Chondrocyte (in vitro differentiated cells): ENCODE measurements around the gene MSL1. TPM values are rescaled to one million over a fixed set of nuclear protein-coding genes. Genes with fewer than 3 reads are reported as not detected.

Experiments used
- DNase-seq: peaks from one replicate; pipeline ENCODE4 v3.0.0; 2021; ENCODE audit warnings: mixed read lengths, low spot score
- H3K27ac Mint-ChIP-seq: one replicate; pipeline ENCODE4 v1.8.0; 2021; ENCODE audit warnings: mild to moderate bottlenecking, moderate library complexity, mixed read lengths; ENCODE audit not compliant: unreplicated experiment
- H3K27me3 Mint-ChIP-seq: 2 replicates; pipeline ENCODE4 v1.8.0; 2021; ENCODE audit warnings: low read depth, mixed read lengths
- H3K36me3 Mint-ChIP-seq: 2 replicates; pipeline ENCODE4 v1.8.0; 2021; ENCODE audit warnings: low read depth, mixed read lengths
- H3K4me1 Mint-ChIP-seq: 2 replicates; pipeline ENCODE4 v1.8.0; 2021; ENCODE audit warnings: low read depth, mild to moderate bottlenecking, mixed read lengths
- H3K4me3 Mint-ChIP-seq: one replicate; pipeline ENCODE4 v1.8.0; 2021; ENCODE audit warnings: mild to moderate bottlenecking, moderate library complexity, mixed read lengths; ENCODE audit not compliant: unreplicated experiment
- H3K9me3 Mint-ChIP-seq: 2 replicates; pipeline ENCODE4 v1.8.0; 2021; ENCODE audit warnings: low read depth, mixed read lengths
- total RNA-seq: library from RNA; stranded (reverse); gene quantifications from 3 replicates; pipeline ENCODE4 v1.2.1, GENCODE V29; 2021
- TF ChIP-seq, protein P1 (sequence below): fragments of 200-600 bp; sonication (generic); IDR thresholded peaks from 2 replicates; pipeline ENCODE4 v1.5.0; 2021; ENCODE audit warnings: antibody characterized with exemption, mild to moderate bottlenecking, moderate library complexity

Gene MSL1
- total RNA-seq, 1 donor from 2014 or later = 96.2 TPM

DNA sequence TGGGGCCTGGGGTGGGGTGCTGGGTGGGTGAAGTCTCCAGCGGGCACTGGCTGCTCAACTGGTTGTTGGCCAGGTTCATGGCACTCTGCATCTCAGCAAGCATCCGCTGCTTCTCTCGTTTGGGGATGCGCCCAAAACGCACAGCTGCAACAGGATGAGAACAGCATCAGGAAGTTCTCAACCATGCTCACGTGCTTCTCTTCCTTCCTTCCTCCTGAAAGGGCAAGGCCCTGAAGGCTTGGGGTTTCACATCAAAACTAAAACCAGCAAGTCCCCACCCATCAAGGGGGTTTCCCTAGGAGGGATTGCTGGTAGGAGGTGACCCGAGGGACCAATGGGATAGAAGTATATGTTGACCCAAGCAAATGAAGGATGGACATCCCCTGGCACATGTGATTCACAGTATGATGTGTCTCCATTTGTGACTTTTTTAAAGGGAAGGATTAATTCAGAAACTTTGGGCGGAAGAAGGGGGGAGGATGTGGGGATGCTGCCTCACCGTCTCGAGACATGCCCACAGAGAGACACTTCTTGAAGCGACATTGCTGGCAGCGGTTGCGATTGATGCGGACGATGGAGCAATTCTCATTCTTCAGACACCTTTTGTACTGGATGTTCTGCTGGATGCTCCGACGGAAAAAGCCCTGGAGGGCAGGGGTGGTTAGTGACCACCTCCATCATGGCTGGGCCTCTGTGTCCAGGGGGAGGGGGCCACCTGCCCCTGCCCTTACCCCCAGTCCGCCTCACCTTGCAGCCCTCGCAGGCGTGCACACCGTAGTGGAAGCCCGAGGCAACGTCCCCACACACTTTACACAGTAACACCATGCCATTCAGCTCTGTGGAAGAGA, 25.6 kb upstream of the MSL1 start:
- H3K9me3 Mint-ChIP-seq = no peaks in the 10 kb centered on the region
- H3K4me3 Mint-ChIP-seq = no peak overlapping the region
- H3K4me1 Mint-ChIP-seq = peaks cover 45% of the 10 kb centered on the region
- H3K36me3 Mint-ChIP-seq = peaks cover 17% of the 10 kb centered on the region
- no peak overlapping the region for H3K27ac Mint-ChIP-seq
- TF ChIP-seq, protein P1, sequence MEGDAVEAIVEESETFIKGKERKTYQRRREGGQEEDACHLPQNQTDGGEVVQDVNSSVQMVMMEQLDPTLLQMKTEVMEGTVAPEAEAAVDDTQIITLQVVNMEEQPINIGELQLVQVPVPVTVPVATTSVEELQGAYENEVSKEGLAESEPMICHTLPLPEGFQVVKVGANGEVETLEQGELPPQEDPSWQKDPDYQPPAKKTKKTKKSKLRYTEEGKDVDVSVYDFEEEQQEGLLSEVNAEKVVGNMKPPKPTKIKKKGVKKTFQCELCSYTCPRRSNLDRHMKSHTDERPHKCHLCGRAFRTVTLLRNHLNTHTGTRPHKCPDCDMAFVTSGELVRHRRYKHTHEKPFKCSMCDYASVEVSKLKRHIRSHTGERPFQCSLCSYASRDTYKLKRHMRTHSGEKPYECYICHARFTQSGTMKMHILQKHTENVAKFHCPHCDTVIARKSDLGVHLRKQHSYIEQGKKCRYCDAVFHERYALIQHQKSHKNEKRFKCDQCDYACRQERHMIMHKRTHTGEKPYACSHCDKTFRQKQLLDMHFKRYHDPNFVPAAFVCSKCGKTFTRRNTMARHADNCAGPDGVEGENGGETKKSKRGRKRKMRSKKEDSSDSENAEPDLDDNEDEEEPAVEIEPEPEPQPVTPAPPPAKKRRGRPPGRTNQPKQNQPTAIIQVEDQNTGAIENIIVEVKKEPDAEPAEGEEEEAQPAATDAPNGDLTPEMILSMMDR = no peak
- DNase-seq = no peak
- H3K27me3 Mint-ChIP-seq = no peaks in the 10 kb centered on the region

DNA sequence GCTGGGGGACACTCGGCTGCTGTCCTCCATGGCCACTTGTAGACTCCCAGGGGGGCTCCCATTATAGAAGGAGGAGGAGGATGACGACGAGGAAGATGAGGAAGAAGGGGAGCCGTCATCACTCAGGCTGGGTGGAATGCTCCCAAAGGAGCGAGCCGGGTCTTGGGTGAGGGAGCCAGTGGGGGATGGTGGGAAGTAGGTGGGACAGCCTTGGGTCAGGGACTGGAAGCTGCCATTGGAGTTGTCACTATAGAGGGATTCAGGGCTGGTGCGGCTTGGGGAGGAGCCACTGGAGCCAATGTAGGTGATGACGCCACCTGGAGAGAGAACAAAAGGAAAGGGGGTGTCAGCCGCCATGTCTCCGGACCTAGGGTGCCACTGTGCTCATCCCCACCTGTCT, 24.7 kb upstream of the MSL1 start:
- Mint-ChIP-seq H3K9me3 (no peaks in the 10 kb centered on the region), H3K4me3 (no peak overlapping the region), H3K27me3 (no peaks in the 10 kb centered on the region), H3K4me1 (peaks cover 50% of the 10 kb centered on the region), H3K36me3 (peaks cover 17% of the 10 kb centered on the region), H3K27ac (no peak overlapping the region)
- TF ChIP-seq, protein P1 = no peak
- no peak for DNase-seq

DNA sequence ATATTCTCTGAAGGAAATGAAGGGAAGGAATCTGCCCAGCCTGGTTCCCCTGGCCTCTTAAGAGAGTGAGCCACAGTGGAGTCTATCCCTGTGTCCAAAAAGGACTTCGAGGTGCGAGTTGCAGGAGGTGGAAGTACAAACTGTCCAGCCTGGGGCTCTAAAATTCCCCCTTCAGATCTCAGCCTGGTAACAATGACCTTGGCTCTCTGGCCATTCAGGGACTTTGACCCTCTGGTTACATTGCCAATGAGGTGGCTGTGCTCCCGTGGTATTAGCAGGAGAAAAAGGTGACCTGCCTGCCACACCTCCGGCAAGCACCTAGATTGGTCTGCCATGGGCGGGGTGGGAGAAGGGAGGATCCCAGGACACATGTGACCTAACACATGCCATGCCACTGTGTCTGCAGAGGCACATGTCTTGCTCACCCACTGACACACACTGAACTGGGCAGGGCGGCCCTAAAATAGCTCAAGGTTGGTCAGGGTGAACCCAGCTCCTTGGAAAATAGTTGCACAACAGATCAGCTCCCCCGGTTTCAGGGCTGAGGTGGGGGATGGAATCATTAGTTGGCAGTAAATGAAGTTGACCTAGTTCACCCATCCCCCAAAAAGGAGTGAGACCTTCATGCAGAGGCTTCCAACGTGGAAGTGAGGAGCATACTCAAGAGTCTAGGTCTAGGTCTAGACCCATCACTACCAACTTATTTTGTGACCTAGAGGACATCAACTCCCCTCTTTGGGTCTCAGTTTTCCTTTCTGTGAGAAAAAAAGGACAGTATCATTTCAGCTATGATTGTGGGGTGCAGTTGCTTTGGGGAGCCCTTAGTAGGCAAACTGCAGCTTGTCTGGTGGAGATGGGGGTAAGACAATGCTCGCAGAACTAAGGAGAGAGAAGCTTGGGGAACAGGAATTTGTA, 23.6 kb upstream of the MSL1 start:
- Mint-ChIP-seq H3K36me3 (peaks cover 17% of the 10 kb centered on the region), H3K27ac (peak overlapping the region; percentile 98), H3K27me3 (no peaks in the 10 kb centered on the region), H3K4me3 (peak overlapping the region; percentile 87), H3K4me1 (peaks cover 54% of the 10 kb centered on the region), H3K9me3 (no peaks in the 10 kb centered on the region)
- no peak for DNase-seq
- TF ChIP-seq, protein P1 = no peak

DNA sequence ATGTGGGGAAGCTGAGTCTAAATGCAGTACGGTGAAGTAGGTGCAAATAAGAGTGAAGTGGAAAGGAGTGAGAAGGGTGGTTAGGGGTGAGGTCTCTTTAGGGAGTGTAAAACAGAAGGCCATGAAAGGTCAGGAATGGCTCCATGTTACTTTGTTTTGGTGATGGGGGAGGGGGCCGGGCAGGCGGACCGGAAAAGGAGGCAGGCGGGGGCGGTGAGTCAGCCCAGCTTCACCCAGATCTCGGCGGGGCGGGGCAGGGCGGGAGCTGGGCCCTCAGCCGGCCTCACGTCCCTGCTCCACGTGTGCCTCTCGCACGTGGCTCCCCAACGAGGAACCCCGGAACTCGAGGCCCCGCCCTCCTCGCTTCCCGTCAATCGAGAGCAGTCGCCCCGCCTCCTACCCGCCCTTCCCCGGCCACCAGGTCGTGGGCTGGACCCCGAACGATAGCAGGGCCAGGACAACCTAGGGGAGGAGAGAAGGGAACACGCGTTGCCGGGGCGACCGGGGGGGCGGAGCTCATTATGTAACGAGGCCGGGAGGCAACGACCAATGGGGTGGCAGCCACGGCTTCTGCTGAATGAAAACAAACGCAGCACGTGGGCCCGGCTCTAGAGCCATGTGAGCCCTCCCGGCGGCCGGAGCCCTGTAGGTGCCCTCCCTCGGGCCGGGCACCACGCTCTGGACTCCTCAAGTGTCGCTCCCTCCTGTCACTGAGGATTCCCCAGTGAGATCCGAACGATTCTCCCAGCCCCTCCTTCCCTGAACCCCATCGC, 22.7 kb upstream of the MSL1 start:
- Mint-ChIP-seq H3K4me3 (peak overlapping the region; percentile 87), H3K27ac (peak overlapping the region; percentile 98), H3K27me3 (no peaks in the 10 kb centered on the region), H3K4me1 (peaks cover 50% of the 10 kb centered on the region), H3K36me3 (peaks cover 10% of the 10 kb centered on the region), H3K9me3 (no peaks in the 10 kb centered on the region)
- DNase-seq = peak; percentile 98
- TF ChIP-seq, protein P1 = no peak
